HG03558 (cell line): ENCODE measurements around the gene KRT35.

Experiments
- ATAC-seq: cut with Tn5 transposase; IDR thresholded peaks from one replicate; pipeline ENCODE4 v1.9.1; 2021; ENCODE audit warnings: moderate number of reproducible peaks; ENCODE audit not compliant: unreplicated experiment; ENCODE audit errors: extremely low read depth

Gene KRT35

GRCh38 chr17:41481036-41481435 lies at the start of gene KRT35:
Gene KRT35, minus strand, starts transcription at chr17:41481151. Its CDS starts 54 bp downstream, at chr17:41481097.
- ATAC-seq: no peak

- ATAC-seq: no peak
Observed at GRCh38 chr17:41530062-41531048, 49.4 kb upstream of the KRT35 start.

GRCh38 chr17:41529491-41529915 lies 48.6 kb upstream of the KRT35 start:
- ATAC-seq: no peak

GRCh38 chr17:41528959-41529353 lies 48.0 kb upstream of the KRT35 start:
- ATAC-seq: no peak

GRCh38 chr17:41527063-41528023 lies 46.4 kb upstream of the KRT35 start:
- ATAC-seq: no peak

GRCh38 chr17:41524261-41524660 lies 43.3 kb upstream of the KRT35 start:
- ATAC-seq: no peak

GRCh38 chr17:41523787-41524186 lies 42.8 kb upstream of the KRT35 start:
- ATAC-seq: no peak

GRCh38 chr17:41523225-41523593 lies 42.3 kb upstream of the KRT35 start:
- ATAC-seq: no peak

- no peak for ATAC-seq
Observed at GRCh38 chr17:41522301-41523224, 41.6 kb upstream of the KRT35 start.

GRCh38 chr17:41521574-41522261 lies 40.8 kb upstream of the KRT35 start:
- ATAC-seq: no peak

GRCh38 chr17:41520821-41521521 lies 40.0 kb upstream of the KRT35 start:
- ATAC-seq: no peak

GRCh38 chr17:41519501-41520224 lies 38.7 kb upstream of the KRT35 start:
- ATAC-seq: no peak

- no peak for ATAC-seq
Observed at GRCh38 chr17:41518789-41519449, 38.0 kb upstream of the KRT35 start, which contains the start of gene KRT15. Gene KRT15, minus strand, starts transcription at chr17:41518890. Its CDS starts 63 bp downstream, at chr17:41518827.

GRCh38 chr17:41518031-41518430 lies 37.1 kb upstream of the KRT35 start:
- no peak for ATAC-seq

GRCh38 chr17:41516830-41517283 lies 35.9 kb upstream of the KRT35 start:
- ATAC-seq: no peak

GRCh38 chr17:41516147-41516829 lies 35.3 kb upstream of the KRT35 start:
- ATAC-seq: no peak

GRCh38 chr17:41513168-41513547 lies 32.2 kb upstream of the KRT35 start:
- ATAC-seq: no peak
